Measurements from ENCODE around the gene SCO2.
A peak's percentile ranks its signal among the peaks of the same experiment; 100 is the strongest.

The SCO2 gene

DNA sequence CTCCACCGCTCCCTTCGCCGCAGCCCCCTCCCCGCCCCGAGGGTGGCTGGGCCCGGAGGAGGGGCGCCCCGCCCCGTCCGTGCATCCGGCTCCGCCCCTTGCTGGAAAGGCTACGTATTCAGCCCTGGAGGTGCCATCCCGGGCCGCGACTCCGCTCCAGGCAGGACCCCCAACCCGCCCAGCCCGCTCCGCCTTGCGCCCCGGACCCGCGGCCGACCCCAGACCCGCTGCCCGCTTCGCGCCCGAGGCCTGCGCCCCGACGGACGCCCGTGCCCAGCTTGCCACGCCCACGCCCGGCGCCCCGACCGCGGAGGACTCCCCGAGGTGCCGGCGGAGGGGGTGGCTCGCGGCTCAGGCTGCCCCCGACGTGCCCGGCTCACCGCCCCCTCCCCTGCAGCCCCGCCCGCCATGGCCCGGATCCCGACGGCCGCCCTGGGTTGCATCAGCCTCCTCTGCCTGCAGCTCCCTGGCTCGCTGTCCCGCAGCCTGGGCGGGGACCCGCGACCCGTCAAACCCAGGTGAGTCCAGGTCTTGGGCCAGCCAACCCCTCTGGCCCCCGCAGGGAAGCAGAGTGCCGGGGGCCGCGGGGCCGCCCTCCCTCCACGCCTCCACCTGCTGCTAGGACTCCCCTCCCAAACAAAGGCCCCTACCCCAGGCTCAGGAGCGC, 43.8 kb downstream of the SCO2 start, which contains the start of gene ADM2:
Gene ADM2 (plus strand): TSS at position 104 of the 667 bp plus-strand sequence. CDS start 305 bp downstream, at position 409.
- no peak for DNase-seq (ENCODE audit: low read depth, low spot score)

- DNase-seq (ENCODE audit: low read depth, low spot score), result no peak
Measured at GRCh38 chr22:50481045-50481439, 44.4 kb downstream of the SCO2 start.

GRCh38 chr22:50479721-50480120, 45.7 kb downstream of the SCO2 start:
- DNase-seq (ENCODE audit: low read depth, low spot score), result no peak

GRCh38 chr22:50477923-50478322, 47.5 kb downstream of the SCO2 start:
- DNase-seq (ENCODE audit: low read depth, low spot score), result no peak

DNA sequence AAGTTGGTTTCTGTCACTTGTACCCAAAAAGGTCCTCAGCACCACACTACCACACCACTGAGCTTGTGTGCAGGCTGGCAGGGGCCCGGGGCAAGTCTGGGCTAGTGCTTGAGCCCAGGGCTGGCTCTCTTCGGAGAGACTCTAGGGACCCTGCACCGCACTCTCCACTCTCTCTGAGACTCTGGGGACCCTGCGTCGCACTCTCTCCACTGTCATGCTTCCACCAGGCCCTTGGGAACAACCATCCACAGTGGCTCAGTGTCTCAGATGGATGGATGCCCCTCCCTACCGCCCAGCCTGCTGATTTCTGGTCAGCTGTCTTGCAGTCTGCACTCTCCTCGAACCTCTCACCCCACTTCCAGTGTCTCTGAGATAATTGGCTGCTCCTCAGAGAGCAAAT, 48.5 kb downstream of the SCO2 start:
- no peak for DNase-seq (ENCODE audit: low read depth, low spot score)

GRCh38 chr22:50475652-50476002, 49.8 kb downstream of the SCO2 start:
- DNase-seq (ENCODE audit: low read depth, low spot score), result no peak

- DNase-seq (ENCODE audit: low read depth, low spot score), result peak; percentile 64
Measured at GRCh38 chr22:50474710-50475651, 50.4 kb downstream of the SCO2 start, which contains the start of gene SBF1. Gene SBF1, minus strand, starts transcription at chr22:50475035. Its CDS starts 195 bp downstream, at chr22:50474840.

DNA sequence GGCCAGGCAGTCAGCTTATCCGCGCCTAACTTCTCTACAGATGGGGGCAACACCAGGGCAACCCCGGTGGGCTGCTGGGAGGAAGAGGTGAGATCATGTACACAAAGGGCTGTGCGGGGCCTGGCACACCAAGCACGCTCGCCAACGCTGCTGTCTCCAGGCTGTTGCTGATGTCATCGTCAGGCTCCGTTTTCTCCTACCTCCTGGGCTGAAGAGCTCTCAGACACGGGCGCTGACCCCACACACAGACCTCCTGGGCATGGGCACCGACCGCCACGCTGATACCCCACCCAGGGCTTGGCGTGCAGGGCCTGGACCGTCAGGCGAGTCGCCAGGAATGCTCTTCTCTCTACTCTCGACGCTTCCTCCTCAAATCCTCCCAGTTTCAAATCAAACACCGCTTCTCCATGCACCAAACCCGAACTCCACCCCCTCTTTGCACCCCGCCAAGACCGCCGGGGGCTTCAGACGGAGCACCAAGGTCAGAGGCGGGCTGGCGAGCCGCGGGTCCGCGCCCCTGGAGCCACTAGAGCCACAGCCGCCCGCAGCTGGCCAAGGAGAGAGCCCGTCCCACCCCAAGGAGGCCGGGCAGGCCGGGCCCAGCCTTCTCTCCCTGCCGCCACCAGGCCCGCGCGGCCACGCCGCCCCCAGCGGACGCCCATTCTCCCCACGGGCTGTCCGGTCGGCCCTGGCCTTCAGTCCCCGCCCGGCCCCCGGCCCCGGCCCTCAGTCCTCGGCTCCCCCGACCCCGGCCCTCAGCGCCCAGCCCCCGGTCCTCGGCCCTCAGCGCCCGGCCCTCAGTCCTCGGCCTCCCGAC, 51.3 kb downstream of the SCO2 start:
- no peak for DNase-seq (ENCODE audit: low read depth, low spot score)

All from activated naive CD8-positive, alpha-beta T cell treated with anti-CD3 and anti-CD28 coated beads, Interleukin-2, amount 50 U/mL, for 16 hours (primary cell).